GM12873 (cell line): Measurements from ENCODE around the gene USH2A.

Experiments used
- CTCF ChIP-seq: IDR thresholded peaks from 2 replicates; pipeline ENCODE4 v1.5.1; 2012; ENCODE audit warnings: low read depth, mild to moderate bottlenecking, moderate library complexity, low read length, control low read depth; ENCODE audit not compliant: insufficient read depth; ENCODE audit errors: missing control alignments

USH2A gene

GRCh38 chr1:216422821-216423520 lies at the start of gene USH2A:
TSS of gene USH2A (minus strand) at chr1:216423448. CDS start at chr1:216422336, 1,112 bp downstream.
- no peak for TF ChIP-seq CTCF

GRCh38 chr1:216466162-216466801 lies 43.0 kb upstream of the USH2A start:
- no peak for TF ChIP-seq CTCF

- no peak for TF ChIP-seq CTCF
Measured at GRCh38 chr1:216464489-216464888, 41.2 kb upstream of the USH2A start.

GRCh38 chr1:216462066-216462775 lies 39.0 kb upstream of the USH2A start:
- no peak for TF ChIP-seq CTCF

- TF ChIP-seq CTCF: no peak
Measured at GRCh38 chr1:216461466-216461865, 38.2 kb upstream of the USH2A start.

DNA sequence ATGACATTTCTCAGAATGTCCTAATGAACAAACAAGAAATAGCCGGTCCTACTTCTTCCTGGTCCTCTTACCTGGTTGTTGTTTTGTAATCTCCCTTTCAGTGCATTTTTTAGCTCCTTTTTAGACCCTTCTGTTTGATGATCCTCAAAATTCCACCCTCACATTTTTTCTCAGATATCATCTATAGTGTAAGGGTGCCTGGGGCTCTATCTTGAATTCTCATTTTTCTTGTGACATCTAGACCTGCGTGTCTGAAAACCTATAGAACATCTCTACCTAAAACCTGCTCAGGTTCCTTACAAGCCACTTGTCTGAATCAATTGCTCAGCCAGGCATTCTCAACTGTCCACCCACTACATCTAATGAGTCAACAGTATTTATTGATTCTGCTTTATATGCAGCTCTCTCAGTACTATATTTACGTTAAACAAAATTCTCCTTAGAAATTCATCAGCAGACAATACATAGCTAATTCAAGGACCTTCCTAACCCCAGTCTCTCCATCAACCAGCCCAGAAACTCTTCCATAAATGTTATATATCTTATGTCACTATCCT lies 36.5 kb upstream of the USH2A start:
- TF ChIP-seq CTCF: no peak

GRCh38 chr1:216458812-216459211 lies 35.6 kb upstream of the USH2A start:
- TF ChIP-seq CTCF: no peak
